Bronchial smooth muscle cell (primary cell): ENCODE results near the gene PAK6. TPM values are rescaled to one million over a fixed set of nuclear protein-coding genes. Genes with fewer than 3 reads are reported as not detected.

Experiments used
- total RNA-seq: library from RNA; depleted of rRNA; stranded (reverse); fragments of >200 nt; gene quantifications from 2 replicates; pipeline ENCODE4 v1.2.1, GENCODE V29; 2014

The PAK6 gene
- under 0.01 and 0.16 TPM in 2 replicates for total RNA-seq

GRCh38 chr15:40238532-40239403, at the start of gene PAK6:
PAK6 (plus strand) TSS chr15:40239063; CDS start chr15:40264786, 25,723 bp downstream.

GRCh38 chr15:40282869-40283614, 44.2 kb downstream of the PAK6 start, which contains the start of gene ANKRD63:
ANKRD63 (minus strand) TSS chr15:40283064; CDS start chr15:40282586, 478 bp downstream.

GRCh38 chr15:40307421-40308211, 68.8 kb downstream of the PAK6 start, which contains the start of gene PLCB2:
PLCB2 (minus strand) TSS chr15:40307935; CDS start chr15:40307672, 263 bp downstream.

DNA sequence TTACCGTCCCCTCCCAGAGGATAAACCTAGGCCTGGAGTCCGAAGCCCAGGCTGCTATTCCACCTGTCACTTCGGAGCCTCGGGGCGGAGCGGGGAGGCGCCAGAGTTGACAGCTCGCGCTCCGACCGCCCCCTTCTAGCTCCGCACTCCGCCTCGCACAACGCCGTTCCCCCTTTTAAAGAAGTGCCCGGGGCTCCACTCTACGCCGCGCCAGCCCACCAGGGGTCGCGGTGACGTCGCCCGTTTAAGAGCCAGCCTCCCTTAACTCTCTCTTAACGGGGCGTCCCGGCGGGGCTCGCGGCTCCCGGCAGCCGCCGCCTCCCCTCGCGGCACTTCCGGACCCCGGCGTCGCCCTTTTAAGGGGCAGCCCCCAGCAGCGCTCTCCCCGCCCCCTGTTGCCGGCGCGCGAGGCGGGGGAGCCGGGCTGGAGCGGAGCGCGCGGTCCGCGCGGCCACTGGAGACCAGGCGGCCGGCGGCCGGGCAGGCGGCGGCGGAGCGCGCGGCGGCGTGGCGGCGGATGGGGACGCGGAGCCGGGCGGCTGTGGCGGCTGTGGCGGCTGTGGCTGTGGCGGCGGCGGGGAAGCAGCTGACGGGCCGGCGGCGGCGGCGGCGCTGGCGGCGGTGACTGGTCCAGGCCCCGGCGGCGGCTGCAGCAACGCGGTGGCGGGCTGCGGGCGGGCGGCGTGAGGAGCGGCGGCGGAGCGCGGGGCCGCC, 84.5 kb downstream of the PAK6 start, which contains the start of gene INAFM2:
Gene INAFM2, plus strand, starts transcription at position 454 of the 714 bp plus-strand sequence. CDS start 364 bp downstream, outside the sequence.

Other genes with a start within 250 kb of the PAK6 start
- gene SRP14, start 199.9 kb upstream of the PAK6 start, total RNA-seq = 216 and 259 TPM in 2 replicates
- 3.8 and 21.8 TPM in 2 replicates for gene BMF, start 130.2 kb upstream of the PAK6 start, total RNA-seq
- gene BUB1B, start 78.0 kb upstream of the PAK6 start, total RNA-seq = 1.5 and 3.0 TPM in 2 replicates
- not detected in 2 replicates for gene ANKRD63, start 44.0 kb downstream of the PAK6 start, total RNA-seq
- gene PLCB2, start 68.9 kb downstream of the PAK6 start, total RNA-seq = under 0.01 and 0.16 TPM in 2 replicates
- gene INAFM2, start 84.6 kb downstream of the PAK6 start, total RNA-seq = 2.2 and 5.5 TPM in 2 replicates
- 6.0 and 18.8 TPM in 2 replicates for gene CCDC9B, start 101.9 kb downstream of the PAK6 start, total RNA-seq
- not detected in 2 replicates for gene PHGR1, start 112.0 kb downstream of the PAK6 start, total RNA-seq
- under 0.01 and 0.16 TPM in 2 replicates for gene DISP2, start 119.2 kb downstream of the PAK6 start, total RNA-seq
- 12.9 and 15.0 TPM in 2 replicates for gene KNSTRN, start 143.7 kb downstream of the PAK6 start, total RNA-seq
- gene IVD, start 166.7 kb downstream of the PAK6 start, total RNA-seq = 30.3 and 38.5 TPM in 2 replicates
- 3.5 and 5.2 TPM in 2 replicates for gene BAHD1, start 201.9 kb downstream of the PAK6 start, total RNA-seq
- 5.2 and 6.0 TPM in 2 replicates for gene CHST14, start 231.9 kb downstream of the PAK6 start, total RNA-seq